NCI-H128 (cell line): Measurements from ENCODE around the gene ZFP90.
"Not testable (repeated sequence)": the region's sequence is repeated elsewhere in the genome, so short reads cannot be mapped to it uniquely, and the experiment has no call there.

ENCODE experiments used
- DNase-seq: peaks from one replicate; lab custom pipeline; 2025; ENCODE audit not compliant: unreplicated experiment; lab: John Stamatoyannopoulos, UW

The ZFP90 gene

GRCh38 chr16:68538880-68539701 lies at the start of gene ZFP90:
TSS of gene ZFP90 (plus strand) at chr16:68539291. CDS start at chr16:68539793, 502 bp downstream.
- peak; percentile 54 for DNase-seq

GRCh38 chr16:68490358-68490757 lies 48.7 kb upstream of the ZFP90 start:
- DNase-seq = no peak

GRCh38 chr16:68490829-68491575 lies 48.1 kb upstream of the ZFP90 start:
- no peak for DNase-seq

- DNase-seq = no peak
Measured at GRCh38 chr16:68491576-68491950, 47.5 kb upstream of the ZFP90 start.

- no peak for DNase-seq
Measured at GRCh38 chr16:68492151-68492542, 46.9 kb upstream of the ZFP90 start.

- DNase-seq = no peak
Measured at GRCh38 chr16:68492543-68493411, 46.3 kb upstream of the ZFP90 start.

GRCh38 chr16:68493412-68494070 lies 45.5 kb upstream of the ZFP90 start:
- no peak for DNase-seq

GRCh38 chr16:68494261-68494660 lies 44.8 kb upstream of the ZFP90 start:
- DNase-seq = not testable (repeated sequence)

GRCh38 chr16:68496689-68497088 lies 42.4 kb upstream of the ZFP90 start:
- no peak for DNase-seq

GRCh38 chr16:68499006-68499405 lies 40.1 kb upstream of the ZFP90 start:
- no peak for DNase-seq

GRCh38 chr16:68503334-68503733 lies 35.8 kb upstream of the ZFP90 start:
- DNase-seq = no peak

GRCh38 chr16:68504066-68504465 lies 35.0 kb upstream of the ZFP90 start:
- DNase-seq = no peak

- DNase-seq = no peak
Measured at GRCh38 chr16:68506331-68507053, 32.6 kb upstream of the ZFP90 start.

GRCh38 chr16:68508013-68508412 lies 31.1 kb upstream of the ZFP90 start:
- no peak for DNase-seq

GRCh38 chr16:68508641-68509240 lies 30.4 kb upstream of the ZFP90 start:
- DNase-seq = no peak

GRCh38 chr16:68509381-68509780 lies 29.7 kb upstream of the ZFP90 start:
- DNase-seq = no peak

GRCh38 chr16:68510775-68511174 lies 28.3 kb upstream of the ZFP90 start:
- DNase-seq = no peak

GRCh38 chr16:68512183-68512582 lies 26.9 kb upstream of the ZFP90 start:
- DNase-seq = no peak

- DNase-seq = no peak
Measured at GRCh38 chr16:68512742-68513141, 26.3 kb upstream of the ZFP90 start.

GRCh38 chr16:68514511-68514910 lies 24.6 kb upstream of the ZFP90 start:
- DNase-seq = no peak
